ENCODE measurements around the gene TNFRSF8.

Gene TNFRSF8

DNA sequence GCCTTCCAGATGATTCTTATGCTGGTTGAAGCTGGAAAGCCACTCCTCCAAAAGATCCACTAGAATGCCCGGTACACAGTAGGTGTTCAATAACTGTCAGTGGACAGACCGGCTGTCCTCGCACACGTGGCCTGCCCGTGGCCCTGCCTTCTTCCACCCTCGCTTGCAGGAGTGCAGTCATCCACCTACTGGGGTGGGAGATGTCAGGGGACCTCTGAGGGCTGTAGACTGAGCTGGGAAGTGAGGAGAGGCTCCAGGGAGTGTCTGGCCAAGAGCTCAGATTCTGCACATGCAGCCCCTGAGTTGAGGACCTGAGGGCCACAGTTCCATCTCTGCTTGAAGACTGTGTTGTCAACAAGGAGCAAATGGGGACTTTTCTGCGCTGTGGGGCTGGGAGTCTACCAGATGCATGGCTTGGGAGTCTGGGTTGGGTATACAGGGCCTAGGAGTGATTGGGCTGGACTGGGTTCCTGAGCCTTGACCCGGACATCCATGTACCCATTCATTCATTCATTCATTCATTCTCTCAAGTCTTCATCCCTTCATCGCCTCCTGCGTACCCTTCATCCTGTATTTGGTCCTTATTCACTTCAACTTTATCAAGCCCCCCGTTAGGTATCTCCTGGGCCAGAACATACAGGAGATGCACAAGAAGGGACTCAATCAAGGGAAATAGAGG, 99.5 kb downstream of the TNFRSF8 start:
- DNase-seq, result no peak

DNA sequence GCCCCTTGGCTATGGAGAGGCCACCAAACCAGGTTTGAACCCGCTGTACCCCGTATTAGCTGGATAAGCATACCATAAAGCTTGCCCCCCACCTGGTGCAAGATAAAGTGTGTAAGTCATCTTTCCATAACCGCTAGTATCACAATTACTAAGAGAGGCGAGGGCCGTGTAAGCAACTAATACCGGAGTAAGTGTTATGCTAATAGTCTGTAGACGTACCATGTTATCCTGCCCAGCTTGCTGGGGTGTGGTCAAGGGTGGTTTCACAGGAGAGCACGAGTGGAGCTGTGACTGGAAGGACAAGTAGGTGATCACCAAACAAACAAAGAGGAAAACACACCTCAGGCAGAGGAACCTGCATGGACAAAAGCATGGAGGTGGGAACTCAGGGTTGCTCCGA, 100.1 kb downstream of the TNFRSF8 start:
- no peak for DNase-seq

DNA sequence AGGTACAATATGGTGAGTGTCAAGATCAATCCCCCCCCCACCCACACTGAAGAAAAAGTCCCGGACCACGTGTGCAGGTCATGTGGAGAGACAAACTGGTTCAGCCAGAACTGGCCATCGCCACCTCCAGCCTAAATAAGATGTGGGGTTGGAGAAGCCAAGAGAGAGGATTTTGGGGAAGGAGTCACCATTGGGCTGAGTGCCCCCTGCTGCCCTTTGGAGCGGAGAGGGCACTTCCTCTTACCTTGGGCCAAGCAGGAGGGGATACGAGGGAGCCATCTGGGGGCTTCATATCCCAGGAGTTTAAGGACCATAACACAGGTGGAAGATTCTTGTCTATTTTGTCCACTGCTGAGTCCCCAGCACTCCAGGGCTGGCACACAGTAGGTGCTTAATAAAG, 101.1 kb downstream of the TNFRSF8 start:
- no peak for DNase-seq

DNA sequence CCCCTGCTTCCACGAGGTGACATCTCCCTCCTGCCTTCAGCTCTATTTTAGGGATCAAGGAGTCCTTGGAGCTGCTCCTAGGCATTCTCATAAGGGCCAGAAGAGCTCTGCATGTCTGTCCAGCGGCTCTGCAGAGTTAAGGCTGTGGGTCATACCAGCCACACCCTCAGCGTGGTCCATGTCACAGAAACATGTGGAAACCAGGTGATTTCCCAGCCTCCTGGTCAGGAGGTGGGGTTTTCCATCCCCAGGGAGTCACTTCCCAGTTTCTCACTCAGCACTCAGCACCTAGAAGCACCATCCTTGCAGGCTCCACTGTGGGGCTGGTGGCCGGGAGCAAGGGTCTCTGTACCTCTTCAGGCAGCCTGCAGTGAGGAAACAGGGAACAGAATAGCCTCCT, 102.2 kb downstream of the TNFRSF8 start:
- DNase-seq, result no peak

DNA sequence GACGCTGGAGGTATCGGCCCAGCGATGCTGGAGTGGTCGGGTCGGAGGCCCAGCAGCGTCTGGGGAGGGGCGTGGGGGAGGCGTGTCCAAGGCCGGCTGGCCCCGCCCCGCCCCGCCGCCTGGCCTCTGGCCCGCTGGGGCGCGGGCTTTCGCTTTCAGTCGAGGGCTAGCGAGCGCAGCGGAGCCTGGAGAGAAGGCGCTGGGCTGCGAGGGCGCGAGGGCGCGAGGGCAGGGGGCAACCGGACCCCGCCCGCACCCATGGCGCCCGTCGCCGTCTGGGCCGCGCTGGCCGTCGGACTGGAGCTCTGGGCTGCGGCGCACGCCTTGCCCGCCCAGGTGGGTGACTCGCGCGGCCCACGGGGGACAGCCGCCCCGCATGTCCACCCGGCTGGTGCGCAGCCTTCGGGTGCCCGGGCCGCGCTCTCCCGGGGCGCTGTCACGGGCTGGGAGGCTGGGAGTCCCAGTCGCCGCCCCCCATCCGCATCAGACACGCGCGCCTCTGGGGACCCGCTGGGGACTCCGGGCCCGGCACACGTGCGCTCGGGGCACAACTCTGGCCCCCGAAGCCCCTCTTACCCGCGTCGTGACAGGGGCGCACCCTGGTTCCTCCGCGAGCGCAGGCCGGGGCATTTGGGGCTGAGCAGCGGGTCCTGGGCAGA, 103.9 kb downstream of the TNFRSF8 start, which contains the start of gene TNFRSF1B:
TSS of gene TNFRSF1B (plus strand) at position 158 of the 659 bp plus-strand sequence. CDS start at position 259, 101 bp downstream.
- no peak for DNase-seq

DNA sequence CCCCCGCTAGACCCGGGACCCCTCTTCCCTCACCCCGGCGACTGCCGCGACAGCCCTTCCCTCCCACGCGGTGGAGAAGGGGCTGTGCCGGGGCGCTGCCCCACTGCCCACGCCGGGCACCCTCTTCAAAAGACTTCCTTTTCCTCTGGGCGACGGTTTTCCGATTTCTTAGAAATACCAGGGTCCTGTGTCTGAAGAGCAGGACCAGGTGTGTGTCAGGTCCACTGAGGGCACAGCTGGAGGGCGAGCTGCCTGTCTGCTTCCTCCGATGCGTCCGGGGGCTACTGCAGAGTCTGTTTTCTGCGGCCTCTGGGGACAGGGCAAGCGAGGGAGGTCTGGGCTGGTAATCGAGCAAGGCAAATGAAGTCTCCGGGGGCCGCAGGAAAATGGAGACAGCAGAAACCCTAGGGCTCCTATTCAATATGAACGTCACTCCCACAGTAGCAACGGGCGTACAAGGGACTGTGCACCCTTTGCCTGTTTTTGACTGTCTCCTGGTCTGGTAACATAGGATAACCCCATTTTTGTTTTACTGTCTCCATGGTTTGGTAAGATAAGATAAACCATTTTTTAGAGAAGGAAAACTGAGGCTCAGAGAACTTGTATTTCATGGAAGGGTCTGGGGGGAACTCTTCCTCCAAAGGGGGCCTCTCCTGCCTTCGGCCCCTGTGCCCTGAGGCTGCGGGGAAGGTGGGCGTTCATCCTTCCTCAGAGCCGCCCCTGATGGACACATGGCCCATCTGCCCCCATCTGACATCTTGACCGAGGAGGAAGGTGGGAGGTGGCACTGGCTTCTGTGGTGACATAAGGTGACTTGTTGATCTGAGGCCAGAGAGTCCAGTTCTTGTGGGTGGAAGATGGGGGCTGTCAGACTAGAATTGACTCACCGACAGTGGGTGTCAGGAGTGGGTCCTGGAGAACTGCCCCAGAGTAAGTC, 104.7 kb downstream of the TNFRSF8 start:
- DNase-seq, result no peak

DNA sequence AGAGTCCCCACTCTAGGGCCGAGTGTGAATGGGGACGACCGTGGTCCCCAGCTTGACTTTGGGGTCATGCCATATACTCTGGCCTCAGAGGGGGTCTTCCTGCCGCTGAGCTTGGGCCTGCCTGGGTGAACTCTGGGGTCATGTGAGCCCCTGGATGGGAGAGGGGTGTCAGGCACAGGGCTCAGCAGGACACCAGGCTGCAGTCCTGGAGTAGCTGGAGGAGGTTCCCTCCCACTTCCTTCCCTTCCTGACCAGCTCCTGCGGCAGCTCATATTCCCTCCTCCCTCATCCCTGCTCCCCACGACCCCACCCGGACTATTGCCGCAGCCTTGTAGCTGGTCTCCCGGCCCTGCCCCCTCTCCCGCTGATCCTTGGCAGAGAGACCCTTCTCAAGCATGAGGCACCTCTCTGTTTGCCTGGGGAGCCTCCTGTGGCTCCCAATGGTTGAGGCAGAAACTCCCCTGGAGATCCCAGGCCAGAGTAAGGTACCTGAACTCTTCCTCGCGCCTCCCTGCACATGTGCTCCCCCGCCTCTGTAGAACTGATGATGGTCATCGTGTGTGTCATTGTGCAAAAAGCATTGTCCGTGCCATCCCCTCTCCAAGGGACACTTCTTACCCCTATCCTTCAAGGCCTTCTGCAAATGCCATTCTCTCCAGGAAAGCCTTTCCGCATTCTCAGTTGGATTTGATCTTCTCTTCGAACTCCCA, 105.5 kb downstream of the TNFRSF8 start:
- DNase-seq, result no peak

DNA sequence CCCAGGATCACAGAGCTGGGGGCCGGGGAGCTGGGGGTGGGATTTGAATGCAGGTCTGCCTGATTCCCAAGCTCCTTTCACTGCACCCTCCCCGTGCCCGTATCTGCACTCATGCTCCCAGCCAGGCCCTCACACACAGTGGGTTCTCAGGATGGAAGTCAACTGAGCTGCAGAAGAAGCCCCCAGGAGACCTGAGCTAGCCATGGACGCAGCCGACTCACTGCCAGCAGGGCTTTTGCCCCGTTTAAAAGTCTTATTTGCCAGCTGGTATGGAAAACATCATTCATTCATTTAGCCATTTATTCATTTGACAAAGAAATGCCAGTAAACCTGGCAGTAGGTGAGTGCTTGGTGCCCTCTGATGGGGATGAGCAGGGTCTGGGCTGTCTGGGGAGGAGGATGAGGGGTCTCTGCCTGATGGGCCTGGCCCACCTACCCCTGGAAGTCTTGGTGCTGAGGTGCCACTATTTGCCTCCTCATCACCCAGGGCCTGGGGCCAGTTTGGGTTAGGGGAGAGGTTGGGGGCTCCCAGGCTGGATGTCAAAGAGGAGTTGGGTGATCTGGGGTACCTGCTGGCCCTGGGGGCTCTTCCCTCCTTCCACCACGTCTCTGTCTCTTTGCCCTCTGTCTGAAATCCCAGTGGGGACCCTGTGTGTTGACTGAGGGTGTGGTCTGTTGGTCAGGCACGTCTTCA, 106.5 kb downstream of the TNFRSF8 start:
- no peak for DNase-seq

DNA sequence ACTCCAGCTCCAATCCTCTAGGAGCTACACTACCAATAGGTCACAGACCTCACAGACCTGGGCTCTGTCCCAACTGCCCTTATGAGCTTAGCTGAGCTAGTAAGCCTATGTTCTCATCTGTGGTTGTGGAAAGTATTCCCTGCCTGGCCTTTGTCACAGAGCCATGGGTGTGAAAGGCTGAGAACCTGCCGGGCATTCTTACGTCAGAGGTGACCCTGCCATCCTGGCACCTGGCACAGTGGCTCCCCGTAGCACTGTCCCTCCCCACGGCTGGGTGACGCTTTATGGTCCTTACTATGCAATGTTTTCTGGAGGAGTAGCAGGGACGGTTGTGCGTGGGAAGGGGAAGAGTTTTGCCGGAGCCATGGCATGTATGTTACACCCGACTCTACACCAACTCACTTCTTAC, 107.2 kb downstream of the TNFRSF8 start:
- DNase-seq, result no peak

DNA sequence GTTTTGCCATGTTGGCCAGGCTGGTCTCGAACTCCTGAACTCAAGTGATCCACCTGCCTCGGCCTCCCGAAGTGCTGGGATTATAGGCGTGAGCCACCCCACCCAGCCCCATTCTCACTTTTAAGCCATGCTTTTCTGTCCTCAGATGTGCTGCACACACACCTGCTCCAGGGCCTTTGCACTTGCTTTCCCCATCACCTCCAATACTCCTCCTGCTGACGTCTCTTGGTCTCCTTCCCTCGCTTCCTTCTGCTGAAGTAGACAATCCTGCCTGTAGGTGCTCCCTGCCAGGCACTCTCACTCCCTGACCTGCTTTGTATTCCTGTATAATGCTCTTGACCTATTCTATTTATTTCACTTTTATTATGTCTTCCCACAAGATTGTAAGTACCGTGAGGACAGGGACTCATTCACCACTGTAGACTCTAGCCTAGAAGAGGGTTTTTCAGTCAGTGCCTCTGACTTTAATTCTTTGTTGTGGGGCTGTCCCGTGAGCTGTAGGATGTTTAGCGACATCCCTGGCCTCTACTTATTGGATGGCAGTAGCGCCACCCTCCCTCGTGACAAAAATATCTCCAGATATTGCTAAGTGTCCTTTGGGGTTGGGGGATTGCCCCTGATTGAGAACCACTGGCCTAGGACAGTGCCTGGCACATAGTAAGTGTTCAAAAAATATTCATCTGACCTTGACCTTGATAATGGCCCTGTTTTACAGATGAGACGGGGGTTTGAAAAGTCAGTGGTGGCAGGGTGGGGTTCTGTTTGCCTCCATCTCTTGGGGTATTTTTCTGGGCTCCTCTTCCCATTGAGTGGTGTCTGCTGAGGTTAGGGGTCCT, 108.3 kb downstream of the TNFRSF8 start:
- DNase-seq, result no peak

DNA sequence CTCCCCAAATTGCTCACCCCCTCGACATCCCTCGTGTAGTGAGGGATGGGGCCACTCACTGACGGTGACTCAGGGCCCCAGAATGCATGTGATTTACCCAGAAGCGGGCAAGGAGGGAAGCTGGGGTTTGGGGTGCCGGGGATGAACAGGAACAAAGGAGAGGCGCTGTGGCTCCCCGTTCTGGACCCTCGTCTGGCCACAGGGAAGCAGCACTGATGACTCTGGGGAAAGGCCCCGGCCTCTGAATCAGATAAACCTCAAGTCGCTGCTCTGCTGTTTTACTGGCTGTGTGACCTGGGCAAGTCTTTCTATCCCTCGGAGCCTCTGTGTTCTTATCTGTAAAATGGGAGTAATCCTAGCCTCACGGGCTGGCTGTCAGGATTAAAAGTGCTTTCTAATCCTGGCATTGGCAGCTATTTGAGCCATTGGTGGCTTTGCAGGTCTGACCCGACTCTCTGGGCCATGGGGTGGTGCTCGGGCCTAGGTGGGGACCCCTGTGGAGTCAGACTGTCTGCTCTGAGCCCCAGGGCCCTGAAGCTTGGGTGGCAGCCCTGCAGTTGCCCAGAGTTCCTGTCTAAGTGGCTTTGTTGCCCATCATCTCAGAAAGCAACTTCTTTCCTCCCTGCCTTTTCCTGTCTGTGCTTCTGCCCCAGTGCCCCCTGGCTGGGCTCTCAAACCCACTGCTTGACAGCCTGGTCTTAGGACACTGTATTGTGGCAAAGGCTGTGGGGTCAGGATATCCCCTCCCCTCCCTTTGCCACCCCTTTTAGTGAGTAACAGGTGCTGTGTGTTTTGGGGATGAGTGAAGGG, 109.1 kb downstream of the TNFRSF8 start:
- DNase-seq, result no peak

DNA sequence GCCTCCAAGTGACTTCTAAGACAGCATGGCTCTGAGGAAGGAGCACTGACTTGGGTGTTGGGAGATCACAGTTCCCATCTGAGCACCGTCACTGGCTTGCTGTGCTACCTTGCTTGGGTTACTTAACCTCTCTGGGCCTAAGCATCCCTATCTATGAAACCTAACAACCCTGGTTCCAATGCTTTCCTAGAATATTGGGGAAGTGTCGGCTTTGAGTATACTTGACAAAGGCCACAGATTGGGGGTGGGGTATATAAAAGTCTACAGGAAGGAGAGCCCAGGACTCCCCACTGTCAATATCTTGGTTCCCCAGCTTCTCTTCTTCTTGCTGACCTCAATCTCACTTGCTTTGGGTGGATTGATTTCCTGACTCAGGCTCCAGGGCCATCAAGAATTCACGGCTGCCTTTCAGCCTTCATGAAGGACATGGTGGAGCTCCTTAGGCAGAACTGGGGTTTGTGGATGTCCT, 110.0 kb downstream of the TNFRSF8 start:
- DNase-seq, result no peak

DNA sequence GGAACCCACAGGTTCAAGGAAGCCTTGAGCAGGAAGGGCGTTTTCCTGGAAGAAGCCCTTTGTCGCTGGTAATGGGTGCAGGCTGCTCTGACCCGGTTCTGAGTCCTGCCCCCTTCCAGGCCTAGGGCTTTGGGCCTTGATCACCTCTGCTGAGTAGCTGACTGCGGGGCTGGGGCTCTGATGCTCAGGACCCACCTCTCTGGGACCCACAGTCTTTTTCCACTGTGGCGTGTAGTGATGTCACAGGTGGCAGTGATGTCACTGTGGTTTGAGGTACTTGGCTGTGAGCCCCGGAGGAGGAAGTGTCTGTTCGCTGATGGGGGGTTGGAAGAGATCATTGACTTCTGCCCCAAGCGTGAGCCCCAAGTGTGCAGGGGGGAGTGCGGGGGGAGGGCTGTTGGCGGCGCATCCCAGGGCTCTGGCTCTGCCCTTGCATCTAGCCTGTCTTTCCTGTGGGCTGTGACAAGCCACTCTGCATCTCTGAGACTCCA, 110.6 kb downstream of the TNFRSF8 start:
- DNase-seq, result peak; percentile 40

DNA sequence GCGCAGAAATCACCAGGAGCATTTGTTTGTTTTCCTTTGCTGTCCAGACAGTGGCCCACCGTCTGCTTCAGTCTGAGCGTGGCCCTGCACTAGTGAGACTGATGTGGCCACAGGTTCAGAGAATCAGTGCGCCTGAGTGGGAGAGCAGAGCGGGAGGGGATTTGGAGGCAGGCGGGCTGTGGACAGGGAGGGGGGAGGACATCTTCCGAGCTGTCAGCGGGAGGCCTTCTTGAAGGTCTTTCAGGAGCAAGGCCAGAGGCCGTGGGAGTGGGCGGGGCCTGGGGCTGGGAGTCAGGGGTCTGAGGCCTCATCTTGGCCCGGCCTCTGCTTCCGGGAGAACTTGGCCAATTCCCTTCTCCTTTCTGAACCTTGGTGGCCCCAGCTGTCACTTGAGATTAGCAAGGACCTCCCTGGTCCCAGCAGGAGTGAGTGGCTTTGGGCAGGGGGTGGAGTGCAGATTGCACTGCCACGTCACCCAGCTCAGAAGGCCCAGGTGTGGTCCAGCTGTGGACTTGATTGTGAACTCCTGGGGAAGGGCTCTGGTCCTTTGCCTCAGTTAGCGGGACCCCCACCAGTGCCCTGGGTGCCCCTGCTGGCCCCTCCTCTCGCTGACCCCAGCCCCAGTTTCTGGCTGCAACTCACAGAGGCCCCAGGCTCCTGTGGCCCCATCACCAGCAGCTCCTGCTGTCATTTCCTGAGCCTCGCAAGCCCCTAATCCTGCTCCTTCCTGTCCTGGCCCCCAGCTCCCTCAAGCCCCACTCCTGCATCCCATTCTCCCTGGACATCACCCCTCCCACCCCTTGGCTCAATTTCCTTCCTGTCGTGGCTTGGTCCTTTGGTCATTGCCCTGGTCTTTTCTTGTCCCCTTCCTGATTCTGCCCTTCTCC, 112.1 kb downstream of the TNFRSF8 start:
- DNase-seq, result no peak

DNA sequence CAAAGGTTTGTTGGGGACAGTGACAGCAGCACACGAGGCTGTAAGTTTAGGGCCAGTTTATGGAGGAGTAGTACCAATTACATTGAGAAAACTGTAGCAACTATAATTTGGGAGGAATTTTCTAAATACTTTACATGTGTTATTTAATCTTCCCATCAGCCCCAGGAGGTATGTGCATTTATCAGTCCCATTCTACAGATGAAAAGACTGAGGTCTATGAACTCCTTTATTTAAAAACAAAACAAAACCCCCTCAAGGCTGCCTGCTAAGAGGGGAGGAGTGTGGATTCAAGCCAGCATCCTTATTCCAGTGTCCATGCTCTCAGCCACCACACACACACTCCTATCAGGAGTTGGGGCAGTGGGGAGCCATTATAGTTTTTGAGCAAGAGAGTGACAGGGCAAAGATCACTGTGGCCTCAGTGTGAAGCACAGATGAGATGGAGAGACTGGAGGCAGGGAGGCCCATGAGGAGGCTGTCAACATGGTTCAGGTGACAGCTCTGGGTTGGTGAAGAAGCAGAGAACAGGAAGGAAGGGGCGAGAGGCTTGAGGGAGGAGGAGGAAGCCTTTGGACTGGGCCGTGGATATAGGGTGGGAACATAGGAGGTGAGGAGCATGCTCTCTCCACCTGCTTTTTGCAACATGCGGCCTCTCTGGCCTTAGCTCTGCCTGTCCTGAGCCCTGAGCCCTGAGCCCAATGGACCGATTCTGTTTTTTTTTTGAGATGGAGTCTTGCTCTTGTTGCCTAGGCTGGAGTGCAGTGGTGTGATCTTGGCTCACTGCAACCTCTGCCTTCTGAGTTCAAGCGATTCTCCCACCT, 113.4 kb downstream of the TNFRSF8 start:
- no peak for DNase-seq

DNA sequence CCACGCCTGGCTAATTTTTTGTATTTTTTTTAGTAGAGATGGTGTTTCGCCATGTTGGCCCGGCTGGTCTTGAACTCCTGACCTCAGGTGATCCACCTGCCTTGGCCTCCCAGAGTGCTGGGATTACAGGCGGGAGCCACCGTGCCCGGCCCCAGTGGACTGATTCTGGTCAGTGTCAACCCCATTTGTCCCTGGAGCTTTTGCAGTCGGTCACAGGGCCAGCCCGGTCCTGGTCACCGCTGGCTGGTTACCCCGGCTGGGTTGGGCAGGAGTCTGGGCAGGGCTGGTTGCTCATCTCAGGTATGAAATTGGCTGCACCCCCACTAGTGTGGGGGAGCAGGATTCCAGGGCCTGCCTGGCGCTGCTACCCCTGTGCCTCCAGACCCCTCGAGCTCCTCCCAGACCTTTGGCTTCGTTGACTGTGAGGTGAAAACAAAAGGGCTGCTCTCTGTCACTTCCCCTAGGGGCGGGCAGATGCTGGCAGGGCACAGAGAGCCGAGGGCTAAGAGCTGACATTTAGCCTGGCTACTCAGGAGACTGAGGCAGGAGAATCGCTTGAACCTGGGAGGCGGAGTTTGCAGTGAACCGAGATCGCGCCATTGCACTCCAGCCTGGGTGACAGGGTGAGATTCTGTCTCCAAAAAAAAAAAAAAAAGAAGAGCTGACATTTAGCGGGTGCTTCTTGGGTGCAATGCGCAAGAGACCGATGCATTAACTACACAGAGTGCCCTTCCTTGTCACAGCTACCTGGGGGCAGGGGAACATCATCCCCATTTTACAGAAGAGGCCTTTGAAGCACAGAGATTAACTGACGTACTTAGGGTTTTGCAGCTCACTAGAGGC, 114.3 kb downstream of the TNFRSF8 start:
- no peak for DNase-seq

DNA sequence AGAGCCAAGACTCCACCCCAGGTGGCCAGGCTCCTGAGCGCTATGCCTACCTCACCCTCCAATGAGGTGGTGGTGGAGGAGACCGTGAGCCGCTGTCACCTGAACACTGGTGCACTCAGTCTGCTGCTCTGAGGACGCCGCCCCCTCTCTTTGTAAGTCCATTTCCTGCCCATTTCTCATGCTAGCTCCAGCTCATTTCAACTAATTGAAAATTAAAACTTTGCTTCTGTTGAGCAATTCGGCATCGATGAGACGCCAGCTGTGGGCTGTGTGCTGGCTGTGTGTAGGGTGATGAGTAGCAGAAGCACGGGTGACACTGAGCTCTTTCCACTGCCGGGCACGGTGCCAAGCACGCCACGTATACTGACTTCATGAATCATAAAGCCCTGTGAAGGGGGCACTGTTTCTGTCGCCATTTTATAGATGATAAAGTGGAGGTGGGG, 114.9 kb downstream of the TNFRSF8 start:
- DNase-seq, result no peak
